Suprapubic skin (tissue), 4 donors: ENCODE measurements around the gene IL20. TPM values are rescaled to one million over a fixed set of nuclear protein-coding genes. Genes with fewer than 3 reads are reported as not detected.

ENCODE experiments used
- DNase-seq, 2 donors: peaks; one replicate each; pipeline ENCODE4 v3.0.0-alpha.2; 2019; ENCODE audit warnings: low spot score in 2 of 2
- H3K27ac ChIP-seq: fragments of 200-600 bp; sonication (generic); one replicate; pipeline ENCODE4 v1.5.1; 2019
- H3K27me3 ChIP-seq: fragments of 200-600 bp; sonication (generic); one replicate; pipeline ENCODE4 v1.5.1; 2019
- H3K36me3 ChIP-seq: fragments of 200-600 bp; sonication (generic); one replicate; pipeline ENCODE4 v1.5.1; 2019
- H3K4me1 ChIP-seq: fragments of 200-600 bp; sonication (generic); one replicate; pipeline ENCODE4 v1.5.1; 2019
- H3K4me3 ChIP-seq: fragments of 200-600 bp; sonication (generic); one replicate; pipeline ENCODE4 v1.5.1; 2019; ENCODE audit warnings: mild to moderate bottlenecking
- H3K9me3 ChIP-seq: fragments of 200-600 bp; sonication (generic); one replicate; pipeline ENCODE4 v1.5.1; 2019
- POLR2A ChIP-seq, 2 donors: fragments of 450-650 bp; IDR thresholded peaks; one replicate each; pipeline ENCODE4 v1.6.1; 2017; ENCODE audit warnings: antibody characterized with exemption in 2 of 2, mild to moderate bottlenecking in 2 of 2, moderate library complexity in 2 of 2
- POLR2AphosphoS5 ChIP-seq, 3 donors: sonication (generic); formaldehyde crosslinking; IDR thresholded peaks; one replicate each; pipeline ENCODE4 v1.6.1; 2017; ENCODE audit warnings: antibody characterized with exemption in 3 of 3
- WGBS: methylation state at CpG from one replicate; pipeline ENCODE4 v1.1.5; 2018; 5-methylcytosine and 5-hydroxymethylcytosine counted together
- total RNA-seq, 4 donors: library from RNA; depleted of rRNA; stranded (reverse); fragments of >200 nt; gene quantifications; one replicate each; pipeline ENCODE4 v1.1.0, GENCODE V29; 2016
- TF ChIP-seq, protein P1 (sequence below), 2 donors: fragments of 200-600 bp in 1 of 2; fragments of 450-650 bp in 1 of 2; sonication (generic) in 1 of 2; IDR thresholded peaks; one replicate each; pipeline ENCODE4 v1.5.1; 2016 to 2019; ENCODE audit warnings: antibody characterized with exemption in 2 of 2, mild to moderate bottlenecking in 1 of 2, moderate library complexity in 1 of 2

Gene IL20
- total RNA-seq, 4 donors from 2014 or later: 0.76 to 1.4 (median 1.0) TPM; not detected in 1

DNA sequence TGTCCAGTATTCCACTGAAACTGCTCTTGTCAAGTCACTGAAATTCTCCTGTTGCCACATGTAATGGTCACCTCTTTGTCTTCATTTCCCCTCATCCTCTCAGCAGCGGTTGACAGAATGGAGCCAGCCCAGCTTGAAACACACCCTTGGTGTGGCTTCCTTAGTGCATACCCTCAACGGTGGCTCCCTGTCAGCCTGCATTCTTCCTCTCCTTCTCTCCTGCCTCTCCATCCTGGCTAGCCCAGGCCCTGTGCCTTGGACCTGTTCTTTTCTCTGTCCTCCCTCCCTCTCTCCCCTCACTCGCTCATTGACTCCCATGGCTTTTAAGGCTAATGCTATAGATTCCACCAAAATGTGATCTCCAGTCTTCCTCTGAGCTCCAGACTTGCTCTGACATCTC lies 52.7 kb downstream of the IL20 start:
- no peak overlapping the region for H3K27ac ChIP-seq
- DNase-seq: no peak
- peaks cover 9% of the 10 kb centered on the region for H3K27me3 ChIP-seq
- TF ChIP-seq, protein P1, sequence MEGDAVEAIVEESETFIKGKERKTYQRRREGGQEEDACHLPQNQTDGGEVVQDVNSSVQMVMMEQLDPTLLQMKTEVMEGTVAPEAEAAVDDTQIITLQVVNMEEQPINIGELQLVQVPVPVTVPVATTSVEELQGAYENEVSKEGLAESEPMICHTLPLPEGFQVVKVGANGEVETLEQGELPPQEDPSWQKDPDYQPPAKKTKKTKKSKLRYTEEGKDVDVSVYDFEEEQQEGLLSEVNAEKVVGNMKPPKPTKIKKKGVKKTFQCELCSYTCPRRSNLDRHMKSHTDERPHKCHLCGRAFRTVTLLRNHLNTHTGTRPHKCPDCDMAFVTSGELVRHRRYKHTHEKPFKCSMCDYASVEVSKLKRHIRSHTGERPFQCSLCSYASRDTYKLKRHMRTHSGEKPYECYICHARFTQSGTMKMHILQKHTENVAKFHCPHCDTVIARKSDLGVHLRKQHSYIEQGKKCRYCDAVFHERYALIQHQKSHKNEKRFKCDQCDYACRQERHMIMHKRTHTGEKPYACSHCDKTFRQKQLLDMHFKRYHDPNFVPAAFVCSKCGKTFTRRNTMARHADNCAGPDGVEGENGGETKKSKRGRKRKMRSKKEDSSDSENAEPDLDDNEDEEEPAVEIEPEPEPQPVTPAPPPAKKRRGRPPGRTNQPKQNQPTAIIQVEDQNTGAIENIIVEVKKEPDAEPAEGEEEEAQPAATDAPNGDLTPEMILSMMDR (IDR thresholded peaks at IDR 0.05): no peak
- TF ChIP-seq POLR2AphosphoS5 (IDR thresholded peaks at IDR 0.05) (no peak), POLR2A (IDR thresholded peaks at IDR 0.05) (no peak)
- 82% methylated on average over 3 of the region's 3 CpGs for WGBS
- H3K4me1 ChIP-seq: peaks cover 4% of the 10 kb centered on the region
- H3K4me3 ChIP-seq: no peak overlapping the region
- no peaks in the 10 kb centered on the region for H3K36me3 ChIP-seq
- H3K9me3 ChIP-seq: no peaks in the 10 kb centered on the region

Other genes starting within 250 kb of the IL20 start
- gene DYRK3, start 230.1 kb upstream of the IL20 start, total RNA-seq: 1 to 10 TPM; 2.2 to 4.7 (median 4.1) TPM
- 10 to 100 TPM; 38.0 to 72.3 (median 62.4) TPM for gene MAPKAPK2, start 180.7 kb upstream of the IL20 start, total RNA-seq
- not detected for gene IL19, start 94.8 kb upstream of the IL20 start, total RNA-seq
- 1 to 10 TPM in 2 of 4 donors, under 1 TPM in 1, not detected in 1; 0.49 to 1.6 (median 1.0) TPM for gene IL10, start 93.1 kb upstream of the IL20 start, total RNA-seq
- not detected for gene IL24, start 31.8 kb downstream of the IL20 start, total RNA-seq
- 1 to 10 TPM in 3 of 4 donors, under 1 TPM in 1; 0.39 to 2.9 (median 2.2) TPM for gene FCMR, start 56.3 kb downstream of the IL20 start, total RNA-seq
- gene PIGR, start 80.8 kb downstream of the IL20 start, total RNA-seq: 1 to 10 TPM in 3 of 4 donors, under 1 TPM in 1; 0.49 to 6.4 (median 2.3) TPM
- gene FCAMR, start 104.8 kb downstream of the IL20 start, total RNA-seq: not detected
- 10 to 100 TPM; 40.6 to 95.8 (median 77.6) TPM for gene C1orf116, start 167.1 kb downstream of the IL20 start, total RNA-seq
- gene YOD1, start 185.6 kb downstream of the IL20 start, total RNA-seq: 10 to 100 TPM; 20.4 to 63.6 (median 42.8) TPM
- gene PFKFB2, start 187.7 kb downstream of the IL20 start, total RNA-seq: 10 to 100 TPM; 11.8 to 33.1 (median 17.1) TPM
- 1 to 10 TPM in 1 of 4 donors, not detected in 3; 1.5 TPM for gene C4BPB, start 223.2 kb downstream of the IL20 start, total RNA-seq
- 1 to 10 TPM in 1 of 4 donors, not detected in 3; 3.1 TPM for gene C4BPA, start 238.6 kb downstream of the IL20 start, total RNA-seq